Measurements from ENCODE around the gene TCF20. TPM values are rescaled to one million over a fixed set of nuclear protein-coding genes. Genes with fewer than 3 reads are reported as not detected.

The TCF20 gene
- total and polyA plus RNA-seq, 2 experiments from 2014 or later = 5.7 to 48.8 TPM

- Histone ChIP-seq H3K9me3 (ENCODE audit: low read depth) (no peaks in the 10 kb centered on the region), H3K4me1 (ENCODE audit: low read depth) (peaks cover under 1% of the 10 kb centered on the region), H3K4me3 (no peak overlapping the region), H3K36me3 (no peaks in the 10 kb centered on the region), H3K27me3 (no peaks in the 10 kb centered on the region), H3K27ac (no peak overlapping the region)
- no peak for DNase-seq (ENCODE audit: low read depth in 1 of 2, low spot score in 1 of 2)
- TF ChIP-seq, protein P1, sequence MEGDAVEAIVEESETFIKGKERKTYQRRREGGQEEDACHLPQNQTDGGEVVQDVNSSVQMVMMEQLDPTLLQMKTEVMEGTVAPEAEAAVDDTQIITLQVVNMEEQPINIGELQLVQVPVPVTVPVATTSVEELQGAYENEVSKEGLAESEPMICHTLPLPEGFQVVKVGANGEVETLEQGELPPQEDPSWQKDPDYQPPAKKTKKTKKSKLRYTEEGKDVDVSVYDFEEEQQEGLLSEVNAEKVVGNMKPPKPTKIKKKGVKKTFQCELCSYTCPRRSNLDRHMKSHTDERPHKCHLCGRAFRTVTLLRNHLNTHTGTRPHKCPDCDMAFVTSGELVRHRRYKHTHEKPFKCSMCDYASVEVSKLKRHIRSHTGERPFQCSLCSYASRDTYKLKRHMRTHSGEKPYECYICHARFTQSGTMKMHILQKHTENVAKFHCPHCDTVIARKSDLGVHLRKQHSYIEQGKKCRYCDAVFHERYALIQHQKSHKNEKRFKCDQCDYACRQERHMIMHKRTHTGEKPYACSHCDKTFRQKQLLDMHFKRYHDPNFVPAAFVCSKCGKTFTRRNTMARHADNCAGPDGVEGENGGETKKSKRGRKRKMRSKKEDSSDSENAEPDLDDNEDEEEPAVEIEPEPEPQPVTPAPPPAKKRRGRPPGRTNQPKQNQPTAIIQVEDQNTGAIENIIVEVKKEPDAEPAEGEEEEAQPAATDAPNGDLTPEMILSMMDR (IDR thresholded peaks at IDR 0.05; ENCODE audit: low read depth, low read length) = no peak
Observed at GRCh38 chr22:42233879-42234278, 36.6 kb downstream of the TCF20 start.

DNA sequence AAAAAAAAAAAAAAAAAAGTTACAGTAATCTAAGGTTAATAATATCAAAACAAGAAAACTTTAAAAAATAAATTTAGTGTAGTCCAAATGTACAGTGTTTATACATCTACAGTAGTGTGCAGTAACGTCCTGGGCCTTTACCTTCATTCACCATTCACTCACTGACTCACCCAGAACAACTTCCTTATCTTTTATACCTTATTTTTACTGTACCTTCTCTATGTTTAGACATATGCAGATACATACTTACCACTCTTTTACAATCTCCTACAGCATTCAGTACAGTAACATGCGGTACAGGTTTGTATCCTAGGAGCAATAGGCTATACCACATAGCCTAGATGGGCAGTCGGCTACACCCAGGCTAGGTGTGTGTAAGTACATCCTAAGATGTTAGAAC, 38.5 kb downstream of the TCF20 start:
- Histone ChIP-seq H3K4me3 (no peak overlapping the region), H3K36me3 (no peaks in the 10 kb centered on the region), H3K4me1 (ENCODE audit: low read depth) (peaks cover 14% of the 10 kb centered on the region), H3K27ac (no peak overlapping the region), H3K27me3 (no peaks in the 10 kb centered on the region), H3K9me3 (ENCODE audit: low read depth) (no peaks in the 10 kb centered on the region)
- TF ChIP-seq, protein P1 (IDR thresholded peaks at IDR 0.05; ENCODE audit: low read depth, low read length) = no peak
- DNase-seq (ENCODE audit: low read depth in 1 of 2, low spot score in 1 of 2) = no peak

- Histone ChIP-seq H3K36me3 (no peaks in the 10 kb centered on the region), H3K27ac (no peak overlapping the region), H3K4me1 (ENCODE audit: low read depth) (peaks cover 14% of the 10 kb centered on the region), H3K27me3 (no peaks in the 10 kb centered on the region), H3K9me3 (ENCODE audit: low read depth) (no peaks in the 10 kb centered on the region), H3K4me3 (no peak overlapping the region)
- TF ChIP-seq, protein P1 (IDR thresholded peaks at IDR 0.05; ENCODE audit: low read depth, low read length) = no peak
- peak in 1 of 2 donors; percentile 60 for DNase-seq (ENCODE audit: low read depth in 1 of 2, low spot score in 1 of 2)
Observed at GRCh38 chr22:42229455-42230149, 40.9 kb downstream of the TCF20 start.

- DNase-seq (ENCODE audit: low read depth in 1 of 2, low spot score in 1 of 2) = no peak
- TF ChIP-seq, protein P1 (IDR thresholded peaks at IDR 0.05; ENCODE audit: low read depth, low read length) = no peak
- H3K27me3 ChIP-seq = no peaks in the 10 kb centered on the region
- no peaks in the 10 kb centered on the region for H3K9me3 ChIP-seq (ENCODE audit: low read depth)
- H3K36me3 ChIP-seq = no peaks in the 10 kb centered on the region
- peaks cover 14% of the 10 kb centered on the region for H3K4me1 ChIP-seq (ENCODE audit: low read depth)
- H3K4me3 ChIP-seq = no peak overlapping the region
- H3K27ac ChIP-seq = peak overlapping the region; percentile 10
Observed at GRCh38 chr22:42228483-42228882, 42.0 kb downstream of the TCF20 start.

DNA sequence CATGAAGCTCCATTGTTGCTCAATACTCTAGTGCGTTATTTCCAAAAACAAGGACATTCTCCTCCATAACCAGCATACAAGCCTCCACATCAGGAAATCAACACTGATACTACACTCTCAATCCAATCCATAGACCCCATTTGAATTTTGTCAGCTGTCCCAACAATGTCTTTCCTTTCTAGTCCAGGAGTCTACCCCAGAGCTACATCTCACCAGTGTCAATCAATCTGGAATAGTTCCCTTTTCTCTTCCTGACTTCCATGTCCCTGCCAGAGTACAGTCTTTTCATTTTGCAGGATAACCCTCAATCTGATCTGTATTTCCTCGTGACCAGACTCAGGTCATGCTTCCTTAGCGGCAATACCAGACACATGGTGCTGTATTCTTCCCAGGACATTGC, 43.0 kb downstream of the TCF20 start:
- no peak overlapping the region for H3K27ac ChIP-seq
- DNase-seq (ENCODE audit: low read depth in 1 of 2, low spot score in 1 of 2) = no peak
- H3K27me3 ChIP-seq = no peaks in the 10 kb centered on the region
- H3K9me3 ChIP-seq (ENCODE audit: low read depth) = no peaks in the 10 kb centered on the region
- H3K36me3 ChIP-seq = no peaks in the 10 kb centered on the region
- peaks cover 14% of the 10 kb centered on the region for H3K4me1 ChIP-seq (ENCODE audit: low read depth)
- TF ChIP-seq, protein P1 (IDR thresholded peaks at IDR 0.05; ENCODE audit: low read depth, low read length) = no peak
- H3K4me3 ChIP-seq = no peak overlapping the region

Measured in cardiac muscle cell (in vitro differentiated cells and primary cell).